ENCODE data around the gene PRXL2A.
A peak's percentile ranks its signal among the peaks of the same experiment; 100 is the strongest.
"Not testable (repeated sequence)": the region's sequence is repeated elsewhere in the genome, so short reads cannot be mapped to it uniquely, and the experiment has no call there.

PRXL2A gene

DNA sequence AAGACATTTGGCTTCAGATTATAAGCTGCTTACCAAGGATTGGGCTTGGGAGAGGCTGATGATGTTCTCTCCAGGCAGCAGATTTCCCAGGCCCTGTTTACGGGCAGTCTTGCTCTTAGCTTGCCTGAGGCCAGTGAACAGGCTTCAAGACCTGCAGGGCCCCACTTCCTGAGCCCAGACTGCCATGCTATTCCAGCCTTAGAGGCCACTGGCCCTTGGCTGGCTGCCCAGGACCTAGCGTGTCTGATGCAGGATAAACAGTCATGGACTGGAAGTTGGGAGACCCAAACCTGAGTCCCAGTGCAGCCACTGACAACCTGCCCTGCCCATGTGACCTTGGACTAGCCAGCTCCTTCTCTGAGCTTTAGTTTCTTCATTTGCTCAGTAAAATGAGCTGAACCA is 2.9 kb downstream of the PRXL2A start:
- no peak for DNase-seq (ENCODE audit: low read depth)

DNA sequence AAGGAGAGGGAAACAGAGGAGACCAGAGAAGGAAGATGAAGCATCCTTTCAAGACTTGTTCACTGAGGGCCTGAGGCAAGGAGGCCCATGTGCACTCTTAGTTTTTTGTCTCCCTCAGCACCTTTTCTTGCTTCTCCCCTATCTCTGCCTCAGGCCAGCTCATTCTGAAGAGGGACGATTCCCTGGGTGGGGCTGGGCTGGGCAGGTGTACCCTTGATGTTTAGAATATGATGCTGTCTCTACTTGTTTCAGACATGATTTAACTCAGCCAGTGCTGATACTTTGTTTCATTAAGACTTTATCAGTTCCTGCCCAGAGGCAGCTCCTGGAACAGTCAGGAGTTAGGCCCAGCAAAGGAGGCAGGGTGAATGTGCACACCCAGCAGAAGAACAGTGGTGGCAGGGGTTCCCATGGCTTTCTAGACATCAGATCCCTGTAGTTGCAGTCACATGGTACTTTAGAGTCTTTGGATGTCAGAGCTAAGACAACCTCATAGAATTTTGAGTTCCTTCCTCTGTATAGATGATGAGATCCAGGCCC is 3.4 kb downstream of the PRXL2A start:
- no peak for DNase-seq (ENCODE audit: low read depth)

DNA sequence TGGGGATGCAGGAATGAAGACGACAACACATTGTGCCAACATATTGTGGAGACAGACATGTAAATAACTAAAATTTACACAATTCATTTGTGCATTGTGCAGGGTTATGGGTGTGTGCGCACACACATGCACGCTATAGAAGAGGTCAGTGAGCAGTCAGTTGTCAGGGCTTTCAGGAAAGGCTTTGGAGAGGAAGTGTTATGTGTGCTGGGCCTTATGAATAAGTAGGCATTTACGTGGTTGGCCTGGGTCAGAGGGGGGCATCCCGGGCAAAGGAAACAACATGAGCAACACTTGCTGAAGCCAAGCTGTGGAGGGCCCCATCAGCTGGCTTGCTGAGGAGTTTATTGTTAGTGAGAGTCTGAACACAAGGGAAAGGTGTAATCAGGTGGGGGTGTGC is 4.1 kb downstream of the PRXL2A start:
- no peak for DNase-seq (ENCODE audit: low read depth)

DNA sequence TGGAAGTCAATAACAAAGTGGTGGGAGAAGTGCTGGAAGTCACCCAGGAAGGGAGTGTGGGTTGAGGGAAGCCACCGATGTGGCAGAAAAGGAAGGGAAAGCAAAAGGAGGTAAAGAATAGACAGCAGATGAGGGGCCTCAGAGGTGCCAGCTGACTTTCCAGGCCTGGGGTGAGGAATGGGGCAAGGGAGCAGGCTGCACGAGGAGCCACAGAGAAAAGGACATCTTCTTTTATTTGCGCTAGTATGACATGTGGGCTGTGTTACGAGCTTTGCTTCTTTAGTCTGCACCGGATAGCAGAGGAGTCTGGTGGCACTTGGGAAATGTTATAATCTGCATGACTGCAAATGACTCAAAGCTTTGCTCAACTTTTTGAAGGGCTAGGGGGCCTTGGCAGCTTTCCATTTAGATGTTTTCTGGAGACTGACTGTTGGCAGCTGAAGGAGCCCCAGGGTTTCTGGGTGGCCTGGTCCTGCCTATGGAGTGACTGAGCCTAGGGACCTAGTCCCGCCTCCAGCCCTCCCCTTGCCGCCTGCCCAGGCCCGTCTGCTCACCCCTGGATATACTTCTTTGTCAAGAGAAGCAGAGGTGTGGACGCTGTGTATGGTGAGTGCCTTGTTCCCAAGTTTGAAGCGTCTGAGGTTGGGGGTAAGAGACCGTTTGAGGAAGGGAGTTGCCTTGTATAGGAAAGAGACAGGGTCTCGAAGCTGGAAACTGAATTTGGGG is 5.1 kb downstream of the PRXL2A start:
- DNase-seq (ENCODE audit: low read depth) = peak; percentile 62

DNA sequence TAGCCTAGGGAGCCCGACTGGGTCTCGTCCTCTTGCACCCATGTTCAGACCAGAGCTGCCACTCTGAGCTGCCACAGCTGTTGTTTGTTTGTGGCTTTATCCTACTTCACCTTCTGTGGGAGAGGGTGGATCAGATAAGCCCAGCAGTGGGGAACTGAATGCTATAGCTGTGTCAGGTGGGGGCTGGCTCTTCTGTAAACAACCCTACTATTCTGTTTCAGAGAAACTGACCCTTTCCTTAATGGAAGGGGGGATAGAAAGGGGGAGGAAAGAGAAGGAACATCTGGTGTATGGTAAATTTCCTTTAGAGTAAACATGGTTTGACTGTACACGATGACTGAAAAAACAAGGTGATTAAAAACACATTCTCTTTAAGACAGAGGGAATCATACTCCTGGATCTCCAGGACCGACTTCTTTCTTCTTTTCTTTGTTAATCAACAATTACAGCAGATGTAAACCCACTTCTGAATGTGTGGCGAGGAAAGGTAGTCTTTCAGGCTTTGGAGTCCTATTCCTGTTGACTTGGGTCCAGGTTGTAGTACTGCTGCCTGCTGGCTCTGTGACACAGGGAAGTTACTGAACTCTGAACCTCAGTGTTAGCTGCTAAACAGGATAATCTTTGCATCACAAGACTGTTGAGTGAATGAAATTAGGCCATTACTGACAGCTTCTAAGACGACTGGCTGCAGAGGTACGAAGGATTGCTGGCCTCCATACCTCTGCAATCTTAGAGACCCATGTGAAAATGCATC is 6.0 kb downstream of the PRXL2A start:
- DNase-seq (ENCODE audit: low read depth) = peak; percentile 49

DNA sequence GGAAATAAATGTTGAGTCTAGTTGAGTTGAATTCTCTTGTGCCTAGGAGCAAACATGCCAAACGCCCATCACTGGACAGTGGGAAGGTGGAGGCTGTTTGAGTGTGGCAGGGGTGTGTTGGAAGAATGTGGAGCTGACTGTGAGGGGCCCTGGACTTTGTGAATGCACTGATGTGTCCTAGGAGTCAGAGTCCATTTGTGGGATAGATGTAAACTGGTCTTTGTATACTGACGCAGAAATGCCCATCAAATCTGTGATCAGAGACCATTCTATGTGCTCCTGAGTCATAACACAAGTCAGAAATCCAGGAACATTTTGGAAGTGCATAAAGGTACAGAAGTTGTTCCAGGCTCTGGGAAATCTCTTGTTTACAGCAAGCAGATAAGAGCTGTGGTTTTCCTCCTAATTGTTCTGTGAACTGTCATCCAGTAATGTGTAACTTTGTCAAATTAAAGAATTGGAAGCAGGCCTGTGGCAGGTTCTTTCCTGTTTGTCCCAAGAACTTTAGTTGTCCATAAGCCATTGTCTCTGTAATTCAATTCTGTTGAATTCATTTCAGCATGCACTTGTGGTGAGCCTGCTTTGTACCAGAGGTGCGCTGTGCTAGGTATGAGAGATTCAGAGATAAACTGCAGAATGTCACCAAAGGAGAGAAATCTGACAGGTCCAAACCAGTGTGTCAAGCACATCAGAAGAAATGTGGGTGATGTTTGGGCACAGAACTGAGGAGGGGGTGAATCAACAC is 7.6 kb downstream of the PRXL2A start:
- peak; percentile 73 for DNase-seq (ENCODE audit: low read depth)

DNA sequence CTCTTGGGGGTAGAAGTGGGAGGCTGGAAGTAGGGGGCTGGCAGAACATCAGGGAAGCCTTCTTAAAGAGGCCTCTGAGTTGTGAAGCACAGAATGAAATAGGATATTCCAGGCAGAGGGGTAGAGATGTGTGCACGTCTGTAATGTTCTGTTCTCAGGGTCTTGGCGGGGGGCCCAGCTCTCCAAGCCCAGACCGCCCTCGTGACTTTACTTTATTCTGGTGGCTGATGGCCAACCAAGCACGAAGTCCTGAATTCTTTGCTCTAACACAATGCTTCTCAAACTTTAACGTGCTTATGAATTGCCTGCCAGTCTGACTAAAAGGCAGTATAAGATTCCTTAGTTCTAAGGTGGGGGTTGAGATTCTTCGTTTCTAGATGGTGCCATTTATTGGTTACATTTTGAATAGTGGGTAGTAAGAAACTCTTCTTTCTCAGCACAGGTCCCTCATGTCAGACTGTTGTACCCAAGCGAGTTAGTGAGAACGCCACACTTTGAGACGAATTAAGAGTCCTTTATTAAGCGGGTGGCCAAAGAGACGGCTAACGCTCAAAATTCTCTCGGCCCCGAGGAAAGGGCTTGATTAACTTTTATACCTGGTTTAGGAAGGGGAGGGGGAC is 8.2 kb downstream of the PRXL2A start:
- DNase-seq (ENCODE audit: low read depth) = peak; percentile 42

DNA sequence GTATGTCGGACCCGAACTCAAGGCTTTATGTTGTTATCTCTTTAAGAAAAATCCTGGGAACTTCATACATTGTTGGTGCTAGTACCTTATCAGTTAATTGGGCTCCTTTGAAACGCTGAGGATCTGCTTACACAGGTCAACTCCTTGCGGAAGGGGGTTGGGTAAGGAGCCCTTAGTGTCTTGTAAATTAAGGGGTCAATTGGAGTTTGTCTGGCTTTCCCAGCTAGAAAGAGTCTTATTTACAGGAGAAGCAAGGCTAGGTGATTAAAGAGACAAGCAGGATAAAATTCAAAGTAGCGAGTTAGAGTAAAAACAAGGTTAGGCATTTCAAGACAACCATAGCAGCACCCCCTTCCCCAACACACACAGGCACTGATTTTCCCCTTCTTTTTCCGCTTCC is 8.9 kb downstream of the PRXL2A start:
- DNase-seq (ENCODE audit: low read depth) = not testable (repeated sequence)

DNA sequence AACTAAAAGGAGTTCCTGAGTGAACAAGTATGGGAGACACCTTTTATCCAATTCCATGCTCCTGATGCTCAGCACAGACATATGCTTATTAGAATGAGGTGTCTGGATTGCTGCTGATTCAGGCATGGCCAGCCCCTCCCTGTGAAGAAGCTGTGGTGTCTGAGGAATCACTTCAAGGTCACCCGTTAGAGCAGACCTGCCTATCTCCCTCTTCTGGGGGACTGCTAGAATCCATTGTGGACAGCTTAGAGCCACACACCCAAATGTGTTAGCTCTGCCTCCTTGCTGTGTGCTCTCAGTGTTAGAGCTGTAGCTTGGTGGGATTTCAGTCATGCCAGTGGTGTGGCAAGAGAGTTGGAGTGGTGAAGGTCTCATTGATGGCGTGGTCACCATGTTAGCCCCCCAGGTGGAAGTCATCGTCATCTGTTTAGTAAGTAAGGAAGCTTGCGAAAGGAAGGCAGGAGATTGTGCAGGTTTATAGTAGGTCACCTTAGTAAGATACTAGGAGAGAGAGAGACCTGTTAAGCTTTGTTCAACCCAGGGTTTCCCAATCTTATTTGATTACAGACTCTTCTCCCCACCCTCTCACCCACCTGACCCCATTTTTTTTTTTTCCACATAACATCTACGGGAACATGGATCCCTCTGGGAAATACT is 12.8 kb downstream of the PRXL2A start:
- peak; percentile 16 for DNase-seq (ENCODE audit: low read depth)

DNA sequence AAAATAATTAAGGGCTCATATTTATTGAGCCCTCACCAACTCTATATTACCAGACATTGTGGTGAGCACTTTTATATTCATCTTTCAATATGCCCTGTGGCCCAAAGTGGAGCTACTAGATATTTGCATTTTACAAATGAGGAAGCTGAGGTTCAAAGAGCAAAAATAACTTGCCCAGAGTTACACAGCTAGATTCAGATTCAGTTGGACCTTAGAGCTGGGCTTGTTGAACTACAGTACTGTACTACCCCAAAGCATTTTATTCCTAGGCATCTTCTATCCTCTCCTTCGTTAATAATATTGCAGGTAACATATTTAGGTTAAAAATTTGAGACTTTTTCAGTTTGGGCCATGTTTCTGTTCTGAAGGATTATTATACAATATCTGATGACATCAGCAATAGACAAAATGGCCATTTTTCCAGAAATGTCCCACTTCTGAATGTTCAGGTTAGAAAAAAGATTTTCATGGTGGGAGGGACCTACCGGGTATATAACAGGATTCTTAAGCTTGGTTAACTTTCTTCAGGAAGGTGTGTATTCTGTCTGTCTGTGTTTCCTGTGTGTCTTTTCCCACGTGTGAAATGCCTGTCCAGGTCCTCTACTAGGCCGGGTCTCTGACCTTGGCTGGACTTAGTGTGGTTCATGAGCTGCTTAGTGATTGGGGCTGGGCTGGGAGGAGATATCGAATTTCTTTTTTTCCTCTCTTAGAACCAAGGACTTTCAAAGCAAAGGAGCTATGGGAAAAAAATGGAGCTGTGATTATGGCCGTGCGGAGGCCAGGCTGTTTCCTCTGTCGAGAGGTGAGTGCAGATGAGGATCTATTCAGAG is 13.6 kb downstream of the PRXL2A start:
- DNase-seq (ENCODE audit: low read depth) = no peak

DNA sequence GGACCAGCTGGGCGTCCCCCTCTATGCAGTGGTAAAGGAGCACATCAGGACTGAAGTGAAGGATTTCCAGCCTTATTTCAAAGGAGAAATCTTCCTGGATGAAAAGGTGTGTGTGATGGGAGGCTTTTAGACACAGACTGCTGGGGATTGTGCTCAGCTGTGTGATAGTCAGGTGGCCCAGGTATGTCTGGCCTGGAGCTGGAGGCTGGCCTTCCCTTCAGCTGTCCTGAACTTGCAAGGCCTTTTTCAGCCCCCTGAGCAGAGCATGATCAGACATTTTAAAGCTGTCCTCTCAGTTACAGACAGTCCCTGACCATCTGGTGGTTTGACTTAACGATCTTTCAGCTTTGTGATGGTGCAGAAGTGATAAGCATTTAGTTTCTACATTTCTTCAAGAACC is 17.6 kb downstream of the PRXL2A start:
- DNase-seq (ENCODE audit: low read depth) = no peak

DNA sequence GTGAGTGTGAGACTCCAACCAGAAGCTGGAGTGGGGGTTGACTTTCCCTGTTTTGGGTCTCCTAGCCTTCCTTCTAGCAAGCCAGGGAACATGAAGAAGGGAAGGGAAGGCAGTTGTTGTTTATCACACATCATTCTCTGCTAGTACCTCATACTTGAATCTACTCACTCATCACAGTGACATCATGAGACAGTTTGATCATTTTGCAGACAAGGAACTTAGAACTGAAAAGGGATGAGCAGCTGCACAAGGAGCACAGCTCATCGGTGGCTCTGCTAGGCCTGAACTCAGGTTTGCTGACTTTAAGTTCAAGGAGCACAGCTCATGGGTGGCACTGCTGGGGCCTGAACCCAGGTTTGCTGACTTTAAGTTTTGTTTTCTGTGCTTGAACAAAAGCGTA is 19.2 kb downstream of the PRXL2A start:
- no peak for DNase-seq (ENCODE audit: low read depth)

DNA sequence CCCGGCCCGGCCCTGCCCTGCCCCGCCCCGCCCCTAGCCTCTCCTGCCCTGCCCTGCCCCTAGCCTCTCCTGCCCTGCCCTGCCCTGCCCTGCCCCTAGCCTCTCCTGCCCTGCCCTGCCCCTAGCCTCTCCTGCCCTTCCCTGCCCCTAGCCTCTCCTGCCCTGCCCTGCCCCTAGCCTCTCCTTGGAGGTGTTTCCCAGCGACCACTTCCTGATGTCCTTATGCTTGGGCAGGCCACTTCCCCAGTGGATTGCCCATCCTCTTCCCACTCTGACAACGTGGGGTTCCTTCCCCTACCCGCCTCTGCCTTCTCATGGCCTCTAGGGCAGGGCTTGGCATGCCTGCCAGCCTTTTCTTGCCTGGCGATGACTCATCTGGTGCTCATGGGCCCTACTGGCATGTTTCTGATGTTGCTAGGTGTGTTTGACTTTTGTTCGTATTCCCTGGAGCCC is 21.2 kb downstream of the PRXL2A start:
- DNase-seq (ENCODE audit: low read depth) = no peak

DNA sequence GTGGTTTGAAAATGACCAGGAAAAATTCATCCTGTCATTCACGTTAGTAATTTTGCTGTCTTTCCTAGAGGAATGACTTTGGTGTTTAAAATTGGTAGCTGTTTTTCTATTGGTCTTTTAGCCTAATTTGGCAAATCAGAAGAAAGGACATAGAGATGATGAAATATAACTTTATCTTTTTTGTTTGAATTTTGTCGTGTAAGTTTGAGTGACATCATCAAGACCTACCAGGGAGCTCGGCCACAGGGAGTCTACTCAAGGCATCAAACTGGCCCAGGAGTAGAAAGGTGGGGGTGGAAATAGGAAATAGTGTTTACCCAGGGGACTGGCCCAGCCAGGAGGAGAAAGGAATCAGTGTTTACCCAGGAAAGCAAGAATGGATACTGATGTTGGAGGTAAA is 24.8 kb downstream of the PRXL2A start:
- DNase-seq (ENCODE audit: low read depth) = no peak

DNA sequence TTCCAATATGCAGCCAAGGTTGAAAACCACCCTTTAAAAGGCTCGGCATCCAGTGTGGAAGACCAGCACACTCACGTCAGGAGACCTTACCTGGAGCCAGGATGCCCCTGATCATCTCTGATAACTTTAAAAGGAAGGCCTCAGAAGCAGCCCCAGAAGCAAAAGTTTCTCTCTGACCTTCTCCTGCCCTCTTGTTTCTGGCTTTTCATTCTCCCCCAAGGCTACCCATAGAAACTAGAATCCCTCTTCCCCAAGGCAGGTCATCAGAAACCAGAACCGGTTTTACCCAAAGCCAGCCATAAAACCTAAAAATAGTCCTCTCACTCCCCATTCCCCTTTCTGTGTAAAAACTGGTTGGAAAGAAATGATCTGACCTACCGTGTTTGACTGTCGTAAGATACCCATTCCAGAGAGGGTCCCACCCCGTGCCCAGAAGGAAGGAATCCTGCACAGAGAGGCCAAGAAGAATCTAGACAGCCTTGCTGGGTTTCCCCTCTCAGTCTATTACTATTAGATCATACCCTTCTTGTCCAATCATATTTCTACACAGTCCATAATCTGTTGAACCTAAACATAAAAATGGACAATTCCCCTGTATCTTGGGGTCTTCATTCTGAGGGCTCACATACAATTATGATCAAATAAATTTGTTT is 28.2 kb downstream of the PRXL2A start:
- no peak for DNase-seq (ENCODE audit: low read depth)

DNA sequence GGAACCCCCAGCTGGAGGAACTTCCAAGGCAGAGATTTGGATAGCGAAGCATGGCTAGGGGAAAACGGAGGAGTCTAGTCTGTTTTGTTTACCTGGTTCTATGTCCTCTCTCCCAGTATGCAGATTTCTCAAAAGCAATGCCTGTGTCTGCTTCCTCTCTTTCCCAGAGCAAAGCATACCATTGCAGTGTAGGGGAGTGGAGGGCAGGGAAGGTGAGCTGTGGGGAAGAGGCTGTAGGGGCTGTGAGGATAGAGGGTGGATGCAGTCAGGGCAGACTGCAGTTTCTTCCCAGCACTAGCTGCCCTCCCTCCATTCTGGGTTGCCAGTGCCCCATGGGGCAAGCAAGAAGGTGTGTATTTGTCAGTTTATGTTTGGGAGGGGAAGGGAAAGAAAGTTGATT is 28.9 kb downstream of the PRXL2A start:
- DNase-seq (ENCODE audit: low read depth) = no peak

DNA sequence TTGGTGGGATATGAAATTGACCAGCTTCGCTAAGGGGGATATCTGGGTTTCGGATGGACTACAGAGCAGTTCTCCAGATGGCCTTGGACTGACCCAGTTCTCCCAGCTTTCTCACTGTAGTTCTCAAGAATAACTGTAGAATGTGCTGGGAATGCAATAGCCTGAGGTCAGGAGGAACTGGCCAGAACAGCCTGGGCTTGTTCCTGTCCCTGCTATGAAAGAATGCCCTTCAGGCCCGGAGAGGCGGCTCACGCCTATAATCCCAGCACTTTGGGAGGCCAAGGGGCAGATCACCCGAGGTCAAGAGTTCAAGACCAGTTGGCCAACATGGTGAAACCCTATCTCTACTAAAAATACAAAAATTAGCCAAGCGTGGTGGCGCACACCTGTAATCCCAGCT is 33.5 kb downstream of the PRXL2A start:
- DNase-seq (ENCODE audit: low read depth) = no peak

DNA sequence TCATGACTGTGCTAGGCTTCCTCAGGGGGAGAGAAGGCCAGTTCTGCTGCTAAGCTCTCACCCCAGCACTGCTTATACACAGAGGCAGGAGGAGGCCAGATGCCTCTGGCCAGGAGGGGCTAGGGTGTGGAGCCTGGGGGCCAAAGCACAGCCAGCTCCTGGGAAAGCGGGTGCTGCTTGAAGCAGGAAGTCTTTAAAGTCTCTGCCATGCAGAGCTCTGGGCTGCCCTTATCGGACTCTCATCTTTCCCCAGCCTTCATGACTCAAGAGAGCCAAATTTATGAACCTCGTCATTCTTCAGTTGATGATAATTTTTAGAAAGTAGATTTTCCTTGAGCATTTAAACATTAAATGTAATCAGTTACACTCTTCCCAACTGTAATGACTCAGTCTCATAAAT is 34.5 kb downstream of the PRXL2A start:
- peak; percentile 59 for DNase-seq (ENCODE audit: low read depth)

DNA sequence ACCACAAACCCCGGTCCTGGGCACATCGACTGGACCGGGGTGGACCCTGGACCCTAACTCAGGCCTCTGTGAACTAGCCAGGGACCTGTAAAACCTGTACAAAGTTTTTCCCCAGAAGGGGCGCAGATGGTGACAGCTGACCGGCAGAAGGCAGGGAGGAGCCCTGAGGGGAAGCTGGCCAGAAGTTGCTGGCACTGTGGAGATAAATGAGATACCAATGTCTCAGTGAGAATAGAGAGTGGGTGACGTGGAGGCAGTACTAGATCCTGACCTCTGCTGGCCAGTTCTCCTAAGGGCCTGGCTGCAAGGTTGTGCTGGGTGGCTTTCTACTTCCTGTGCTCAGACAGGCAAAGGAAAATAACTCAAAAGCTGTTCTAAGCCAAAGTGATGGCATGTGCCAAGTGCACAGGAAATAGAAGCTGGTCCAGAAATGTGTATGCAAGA is 35.2 kb downstream of the PRXL2A start:
- peak; percentile 22 for DNase-seq (ENCODE audit: low read depth)

DNA sequence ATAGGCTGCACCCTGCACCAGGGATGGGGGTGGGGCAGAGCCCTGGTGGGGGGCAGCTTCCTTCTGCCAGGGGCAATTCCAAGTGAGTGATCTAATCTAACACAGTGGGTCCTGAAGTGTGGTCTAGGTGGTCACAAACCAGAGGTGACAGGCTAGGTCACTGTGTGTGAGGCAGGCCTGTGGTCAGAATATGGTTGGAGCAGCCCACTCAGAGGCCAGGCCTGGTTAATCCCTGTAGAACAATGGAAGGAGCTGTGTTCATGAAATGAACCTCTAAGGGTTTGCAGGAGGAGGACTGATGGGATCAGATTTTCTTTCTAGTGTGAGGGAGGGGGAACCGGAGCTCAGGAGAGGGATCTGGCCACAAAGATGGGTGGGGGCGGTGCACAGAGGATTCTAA is 35.8 kb downstream of the PRXL2A start:
- DNase-seq (ENCODE audit: low read depth) = no peak

Data from amniotic epithelial cell (primary cell).